ENCODE results near the gene ARHGAP19. TPM values are rescaled to one million over a fixed set of nuclear protein-coding genes. Genes with fewer than 3 reads are reported as not detected.
"Not testable (repeated sequence)": the region's sequence is repeated elsewhere in the genome, so short reads cannot be mapped to it uniquely, and the experiment has no call there.

The ARHGAP19 gene
- total RNA-seq, 2 experiments from 2014 or later: 48.3 to 50.4 TPM

DNA sequence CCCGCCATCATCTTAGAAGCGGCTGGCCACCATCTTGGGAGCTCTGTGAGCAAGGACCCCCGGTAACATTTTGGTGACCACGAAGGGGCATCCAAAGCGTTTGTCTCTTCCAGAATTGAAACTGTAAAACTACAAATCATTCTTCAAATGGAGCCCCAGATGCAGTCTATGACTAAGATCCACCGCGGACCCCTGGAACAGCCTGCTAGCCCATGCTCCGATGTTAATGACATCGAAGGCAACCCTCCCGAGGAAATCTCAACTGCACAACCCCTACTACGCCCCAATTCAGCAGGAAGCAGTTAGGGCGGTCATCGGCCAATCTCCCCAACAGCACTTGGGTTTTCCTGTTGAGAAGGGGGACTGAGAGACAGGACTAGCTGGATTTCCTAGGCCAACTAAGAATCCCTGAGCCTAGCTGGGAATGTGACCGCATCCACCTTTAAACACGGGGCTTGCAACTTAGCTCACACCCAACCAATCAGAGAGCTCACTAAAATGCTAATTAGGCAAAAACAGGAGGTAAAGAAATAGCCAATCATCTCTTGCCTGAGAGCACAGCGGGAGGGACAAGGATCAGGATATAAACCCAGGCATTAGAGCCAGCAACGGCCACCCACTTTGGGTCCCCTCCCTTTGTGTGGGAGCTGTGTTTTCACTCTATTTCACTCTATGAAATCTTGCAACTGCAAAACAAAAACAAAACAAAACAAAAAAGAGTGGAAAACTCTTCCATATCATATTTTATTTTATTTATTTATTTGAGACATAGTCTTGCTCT lies 1.7 kb downstream of the ARHGAP19 start:
- H3K4me3 Mint-ChIP-seq: peak overlapping the region; percentile 88
- peaks cover 26% of the 10 kb centered on the region for H3K4me1 Mint-ChIP-seq
- H3K27me3 Mint-ChIP-seq; H3K27ac Mint-ChIP-seq; ATAC-seq; DNase-seq; H3K9me3 Mint-ChIP-seq (ENCODE audit: low read depth): not testable (repeated sequence)
- CTCF ChIA-PET: interaction anchor here (2.1 kb wide), 1 partner anchor 29 kb away, joined by 9 read pairs; the partner anchor contains the start of gene FRAT1
- peaks cover 20% of the 10 kb centered on the region for H3K36me3 Mint-ChIP-seq

DNA sequence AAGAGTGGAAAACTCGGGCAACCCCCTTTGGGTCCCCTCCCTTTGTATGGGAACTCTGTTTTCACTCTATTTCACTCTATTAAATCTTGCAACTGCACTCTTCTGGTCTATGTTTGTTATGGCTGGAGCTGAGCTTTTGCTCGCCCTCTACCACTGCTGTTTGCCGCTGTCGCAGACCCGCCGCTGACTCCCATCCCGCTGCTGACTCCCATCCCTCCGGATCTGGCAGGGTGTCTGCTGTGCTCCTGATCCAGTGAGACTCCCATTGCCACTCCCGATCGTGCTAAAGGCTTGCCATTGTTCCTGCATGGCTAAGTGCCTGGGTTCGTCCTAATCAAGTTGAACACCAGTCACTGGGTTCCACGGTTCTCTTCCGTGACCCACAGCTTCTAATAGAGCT lies 2.4 kb downstream of the ARHGAP19 start:
- not testable (repeated sequence) for H3K4me3 Mint-ChIP-seq; H3K27me3 Mint-ChIP-seq; ATAC-seq; H3K27ac Mint-ChIP-seq; DNase-seq; H3K9me3 Mint-ChIP-seq (ENCODE audit: low read depth)
- Mint-ChIP-seq H3K4me1 (peaks cover 26% of the 10 kb centered on the region), H3K36me3 (peaks cover 21% of the 10 kb centered on the region)
- CTCF ChIA-PET: interaction anchor here (1.1 kb wide), 1 partner anchor 30 kb away, joined by 3 read pairs; no protein-coding TSS in a partner anchor

GRCh38 chr10:97280783-97281182 lies 11.7 kb downstream of the ARHGAP19 start:
- Mint-ChIP-seq H3K27ac (no peak overlapping the region), H3K36me3 (peaks cover 4% of the 10 kb centered on the region), H3K27me3 (no peaks in the 10 kb centered on the region), H3K9me3 (ENCODE audit: low read depth) (no peaks in the 10 kb centered on the region), H3K4me3 (no peak overlapping the region), H3K4me1 (peaks cover 8% of the 10 kb centered on the region)
- DNase-seq (no peak), ATAC-seq (no peak)
- CTCF ChIA-PET: interaction anchor here (0.9 kb wide), 1 partner anchor 52 kb away, joined by 3 read pairs; no protein-coding TSS in a partner anchor

DNA sequence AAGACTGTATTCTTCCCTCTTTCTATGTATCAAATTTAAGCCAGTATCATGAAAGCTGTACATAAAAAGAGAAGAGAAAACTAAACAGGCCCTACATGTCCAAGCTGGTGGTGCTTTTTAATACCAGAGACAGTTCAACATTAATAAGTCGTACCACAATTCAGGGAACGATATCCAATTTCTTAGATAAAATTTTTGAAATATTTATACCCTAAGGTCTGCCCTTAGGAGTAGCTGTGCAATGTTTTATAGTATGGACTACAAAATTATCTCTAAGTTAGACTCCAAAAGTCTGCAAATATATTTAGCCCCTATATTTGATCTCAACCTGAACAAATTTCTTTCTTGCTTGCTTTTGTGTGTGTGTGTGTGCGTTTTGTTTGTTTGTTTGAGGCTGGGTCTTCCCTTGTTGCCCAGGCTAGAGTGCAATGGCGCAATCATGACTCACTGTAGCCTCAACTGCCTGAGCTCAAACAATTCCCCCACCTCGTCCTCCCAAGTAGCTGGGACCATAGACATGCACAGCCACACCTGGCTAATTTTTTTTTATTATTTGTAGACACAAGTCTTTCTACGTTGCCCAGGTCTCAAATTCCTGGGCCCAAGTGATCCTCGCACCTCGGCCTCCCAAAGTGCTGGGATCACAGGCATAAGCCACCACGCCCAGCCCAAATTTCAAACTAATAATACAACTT lies 13.2 kb downstream of the ARHGAP19 start:
- no peak for DNase-seq
- peaks cover 8% of the 10 kb centered on the region for H3K4me1 Mint-ChIP-seq
- no peak overlapping the region for H3K27ac Mint-ChIP-seq
- peaks cover 3% of the 10 kb centered on the region for H3K36me3 Mint-ChIP-seq
- H3K27me3 Mint-ChIP-seq: no peaks in the 10 kb centered on the region
- no peak for ATAC-seq
- CTCF ChIA-PET: interaction anchor here (0.8 to 1.9 kb wide), 19 partner anchors 7 to 446 kb away, joined by 3 to 11 read pairs (median 5); partner anchors contain the start of genes FRAT1, FRAT2 and RRP12
- H3K4me3 Mint-ChIP-seq: no peak overlapping the region
- no peaks in the 10 kb centered on the region for H3K9me3 Mint-ChIP-seq (ENCODE audit: low read depth)

- peaks cover 3% of the 10 kb centered on the region for H3K36me3 Mint-ChIP-seq
- no peak overlapping the region for H3K27ac Mint-ChIP-seq
- H3K27me3 Mint-ChIP-seq: no peaks in the 10 kb centered on the region
- DNase-seq: no peak
- H3K9me3 Mint-ChIP-seq (ENCODE audit: low read depth): no peaks in the 10 kb centered on the region
- CTCF ChIA-PET: interaction anchor here (0.6 to 1.9 kb wide), 21 partner anchors 8 to 529 kb away, joined by 3 to 11 read pairs (median 4); partner anchors contain the start of genes FRAT1, FRAT2 and RRP12
- peaks cover 8% of the 10 kb centered on the region for H3K4me1 Mint-ChIP-seq
- peak; percentile 39 for ATAC-seq
- no peak overlapping the region for H3K4me3 Mint-ChIP-seq
These were observed 13.9 kb downstream of the ARHGAP19 start for GRCh38 chr10:97278491-97278989.

- DNase-seq (no peak), ATAC-seq (no peak)
- CTCF ChIA-PET: interaction anchor here (1.4 to 1.9 kb wide), 7 partner anchors 9 to 445 kb away, joined by 3 to 11 read pairs (median 4); partner anchors contain the start of gene RRP12
- Mint-ChIP-seq H3K4me3 (no peak overlapping the region), H3K27ac (no peak overlapping the region), H3K27me3 (no peaks in the 10 kb centered on the region), H3K36me3 (peaks cover 1% of the 10 kb centered on the region), H3K9me3 (ENCODE audit: low read depth) (no peaks in the 10 kb centered on the region), H3K4me1 (peaks cover 8% of the 10 kb centered on the region)
These were observed 14.9 kb downstream of the ARHGAP19 start for GRCh38 chr10:97277551-97277950.

GRCh38 chr10:97274828-97275227 lies 17.6 kb downstream of the ARHGAP19 start:
- CTCF ChIA-PET: no interaction called here
- no peak for ATAC-seq
- Mint-ChIP-seq H3K4me1 (peaks cover 4% of the 10 kb centered on the region), H3K36me3 (peaks cover 2% of the 10 kb centered on the region), H3K27me3 (no peaks in the 10 kb centered on the region), H3K4me3 (no peak overlapping the region), H3K9me3 (ENCODE audit: low read depth) (no peaks in the 10 kb centered on the region), H3K27ac (no peak overlapping the region)
- no peak for DNase-seq

DNA sequence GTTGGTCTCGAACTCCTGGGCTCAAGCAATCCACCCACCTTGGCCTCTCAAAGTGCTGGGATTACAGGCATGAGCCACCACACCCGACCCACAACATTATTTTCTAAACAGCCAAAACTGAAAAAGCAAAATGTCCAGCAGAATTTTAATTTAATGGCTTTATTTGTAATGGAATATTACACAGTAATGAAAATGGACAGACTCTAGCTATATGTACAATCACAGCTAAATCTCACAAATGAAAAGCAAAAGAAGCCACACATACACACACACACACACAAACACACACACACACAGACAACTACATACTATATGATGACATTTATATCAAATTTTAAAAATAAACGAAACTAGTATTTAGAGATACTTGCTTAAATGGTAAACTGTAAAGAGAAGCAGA lies 18.7 kb downstream of the ARHGAP19 start:
- CTCF ChIA-PET: interaction anchor here (0.6 kb wide), 1 partner anchor 83 kb away, joined by 3 read pairs; no protein-coding TSS in a partner anchor
- Mint-ChIP-seq H3K36me3 (peaks cover 2% of the 10 kb centered on the region), H3K4me3 (no peak overlapping the region), H3K27me3 (no peaks in the 10 kb centered on the region), H3K9me3 (ENCODE audit: low read depth) (no peaks in the 10 kb centered on the region), H3K4me1 (peaks cover 2% of the 10 kb centered on the region), H3K27ac (no peak overlapping the region)
- DNase-seq: no peak
- ATAC-seq: no peak

DNA sequence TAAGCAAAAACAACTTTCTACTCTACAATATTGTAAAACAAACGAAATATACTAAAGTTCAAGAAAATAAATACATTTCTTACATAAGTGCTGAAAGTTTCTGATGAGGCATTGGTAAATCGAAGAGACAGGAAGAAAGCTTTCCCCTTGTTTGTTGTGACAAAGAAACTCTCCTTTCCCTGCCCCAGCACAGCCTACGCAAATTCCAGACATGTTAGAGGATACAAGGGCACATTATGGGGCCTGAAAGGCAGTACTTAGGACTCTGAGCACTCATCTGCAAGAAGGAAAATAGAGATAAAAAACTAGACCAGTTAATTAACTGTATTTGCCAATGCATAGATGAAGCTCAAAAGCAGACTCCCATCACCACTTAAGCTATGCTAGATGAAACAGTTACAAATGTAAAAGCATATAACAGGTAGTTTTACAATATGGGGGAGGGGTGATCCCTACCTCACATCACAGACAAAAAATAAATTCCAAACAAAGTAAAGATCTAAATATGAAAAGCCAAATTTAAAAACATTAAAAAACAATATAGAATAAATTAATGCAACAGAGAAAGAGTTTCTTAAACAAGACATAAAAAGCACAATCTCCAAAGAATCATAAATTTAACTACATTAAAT lies 21.8 kb downstream of the ARHGAP19 start:
- no peak for DNase-seq
- Mint-ChIP-seq H3K4me3 (no peak overlapping the region), H3K36me3 (peaks cover 14% of the 10 kb centered on the region), H3K9me3 (ENCODE audit: low read depth) (no peaks in the 10 kb centered on the region), H3K27me3 (no peaks in the 10 kb centered on the region), H3K4me1 (peaks cover 6% of the 10 kb centered on the region), H3K27ac (no peak overlapping the region)
- CTCF ChIA-PET: interaction anchor here (0.7 to 1.3 kb wide), 2 partner anchors 8 to 233 kb away, joined by 3 to 5 read pairs; no protein-coding TSS in a partner anchor
- no peak for ATAC-seq

- DNase-seq (no peak), ATAC-seq (no peak)
- Mint-ChIP-seq H3K4me1 (peaks cover 6% of the 10 kb centered on the region), H3K4me3 (no peak overlapping the region), H3K27me3 (no peaks in the 10 kb centered on the region), H3K27ac (no peak overlapping the region), H3K9me3 (ENCODE audit: low read depth) (no peaks in the 10 kb centered on the region), H3K36me3 (peaks cover 24% of the 10 kb centered on the region)
- CTCF ChIA-PET: no interaction called here
These were observed 24.8 kb downstream of the ARHGAP19 start for GRCh38 chr10:97267671-97268070.

- not testable (repeated sequence) for DNase-seq; H3K27ac Mint-ChIP-seq; H3K4me1 Mint-ChIP-seq; H3K9me3 Mint-ChIP-seq (ENCODE audit: low read depth); H3K4me3 Mint-ChIP-seq; ATAC-seq; H3K27me3 Mint-ChIP-seq
- H3K36me3 Mint-ChIP-seq: peaks cover 29% of the 10 kb centered on the region
- CTCF ChIA-PET: interaction anchor here (2.9 kb wide), 1 partner anchor 13 kb away, joined by 11 read pairs; no protein-coding TSS in a partner anchor
These were observed 27.3 kb downstream of the ARHGAP19 start for GRCh38 chr10:97265095-97265494.

GRCh38 chr10:97263971-97264370 lies 28.5 kb downstream of the ARHGAP19 start:
- DNase-seq: no peak
- no peak overlapping the region for H3K27ac Mint-ChIP-seq
- H3K36me3 Mint-ChIP-seq: peaks cover 35% of the 10 kb centered on the region
- no peaks in the 10 kb centered on the region for H3K9me3 Mint-ChIP-seq (ENCODE audit: low read depth)
- CTCF ChIA-PET: interaction anchor here (0.7 to 2.9 kb wide), 2 partner anchors 10 to 14 kb away, joined by 3 to 11 read pairs; no protein-coding TSS in a partner anchor
- H3K4me1 Mint-ChIP-seq: peaks cover 7% of the 10 kb centered on the region
- no peak overlapping the region for H3K4me3 Mint-ChIP-seq
- H3K27me3 Mint-ChIP-seq: no peaks in the 10 kb centered on the region
- ATAC-seq: no peak

DNA sequence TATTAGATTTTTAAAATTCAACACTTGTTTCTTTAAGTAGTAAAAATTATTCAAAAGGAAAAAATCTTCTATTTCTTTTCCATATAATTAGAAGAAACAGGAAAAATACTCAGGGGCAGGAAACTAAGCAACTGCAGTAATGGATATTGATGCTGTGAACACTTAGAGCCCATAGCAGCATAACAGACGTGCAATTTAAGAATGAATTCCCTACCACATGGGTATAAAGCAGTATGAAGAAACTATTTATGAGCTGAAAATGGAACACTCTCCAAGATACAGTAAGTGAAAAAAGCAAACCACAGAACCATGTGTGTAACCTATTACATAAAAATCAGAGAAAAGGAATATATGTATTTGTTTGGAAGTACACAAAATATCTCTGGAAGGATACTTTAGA lies 30.8 kb downstream of the ARHGAP19 start:
- ATAC-seq (no peak), DNase-seq (no peak)
- CTCF ChIA-PET: interaction anchor here (1.0 kb wide), 2 partner anchors 51 to 180 kb away, joined by 3 to 4 read pairs; no protein-coding TSS in a partner anchor
- Mint-ChIP-seq H3K4me1 (peaks cover 1% of the 10 kb centered on the region), H3K4me3 (no peak overlapping the region), H3K27ac (no peak overlapping the region), H3K36me3 (peaks cover 41% of the 10 kb centered on the region), H3K27me3 (no peaks in the 10 kb centered on the region), H3K9me3 (ENCODE audit: low read depth) (no peaks in the 10 kb centered on the region)
